GM12878 (cell line): Measurements from ENCODE around the gene GTF3C1. TPM values are rescaled to one million over a fixed set of nuclear protein-coding genes. Genes with fewer than 3 reads are reported as not detected.

Experiments used
- ASH2L ChIP-seq: fragments of 300-600, 200-600 bp; sonication (generic); IDR thresholded peaks from 2 replicates; pipeline ENCODE4 v1.6.1; 2017; ENCODE audit warnings: low read depth, mild to moderate bottlenecking, borderline replicate concordance
- ATF2 ChIP-seq: IDR thresholded peaks from 2 replicates; pipeline ENCODE4 v1.6.1; 2012; ENCODE audit warnings: low read length, inconsistent platforms
- CEBPB ChIP-seq, 2 experiments: fragments of 150-350 bp in 1 of 2; IDR thresholded peaks; 2 replicates each; pipeline ENCODE4 v1.6.1; 2012 to 2014; ENCODE audit warnings: low read depth in 2 of 2, low read length in 2 of 2, borderline replicate concordance in 1 of 2, inconsistent platforms in 1 of 2
- CHD1 ChIP-seq: IDR thresholded peaks from 2 replicates; pipeline ENCODE4 v1.6.1; 2012; ENCODE audit warnings: low read depth, low read length, improper control_type of control experiment
- CHD4 ChIP-seq: fragments of 200-600 bp; sonication (generic); IDR thresholded peaks from 2 replicates; pipeline ENCODE4 v1.6.1; 2016; ENCODE audit warnings: mild to moderate bottlenecking
- E2F8 ChIP-seq: fragments of 450-650 bp; IDR thresholded peaks from 2 replicates; pipeline ENCODE4 v1.6.1; 2018; ENCODE audit warnings: mild to moderate bottlenecking, low read depth, moderate library complexity; ENCODE audit not compliant: partially characterized antibody
- MYC ChIP-seq: IDR thresholded peaks from 2 replicates; pipeline ENCODE4 v1.6.1; 2011; ENCODE audit warnings: mild to moderate bottlenecking, low read length, moderate library complexity, inconsistent platforms; ENCODE audit not compliant: insufficient read depth, insufficient replicate concordance, insufficient read length, severe bottlenecking
- NRF1 ChIP-seq: conservative IDR thresholded peaks from 2 replicates; pipeline ENCODE4 v1.6.1; 2011; ENCODE audit warnings: mild to moderate bottlenecking, low read depth, low read length, improper control_type of control experiment
- POLR2AphosphoS5 ChIP-seq: IDR thresholded peaks from 2 replicates; pipeline ENCODE4 v1.6.1; 2011; ENCODE audit warnings: mild to moderate bottlenecking, low read length, inconsistent platforms
- PRDM15 ChIP-seq: fragments of 450-650 bp; formaldehyde crosslinking; IDR thresholded peaks from 2 replicates; pipeline ENCODE4 v1.4.0; 2020; ENCODE audit warnings: mild to moderate bottlenecking, moderate library complexity
- SKIL ChIP-seq: fragments of 450-650 bp; IDR thresholded peaks from 2 replicates; pipeline ENCODE4 v1.6.1; 2017; ENCODE audit warnings: mild to moderate bottlenecking, low read depth, inconsistent platforms; ENCODE audit not compliant: poor library complexity, severe bottlenecking
- SMC3 ChIP-seq: IDR thresholded peaks from 2 replicates; pipeline ENCODE4 v1.6.1; 2011; ENCODE audit warnings: low read length, improper control_type of control experiment, borderline replicate concordance
- TARDBP ChIP-seq: IDR thresholded peaks from 2 replicates; pipeline ENCODE4 v1.6.1; 2016; ENCODE audit warnings: borderline replicate concordance
- TCF7 ChIP-seq: IDR thresholded peaks from 2 replicates; pipeline ENCODE4 v1.6.1; 2014; ENCODE audit warnings: antibody characterized with exemption, borderline replicate concordance
- ZBTB33 ChIP-seq: fragments of 450-650 bp; IDR thresholded peaks from 2 replicates; pipeline ENCODE4 v1.6.1; 2017; ENCODE audit warnings: mild to moderate bottlenecking
- ZNF207 ChIP-seq: fragments of 450-650 bp; IDR thresholded peaks from 2 replicates; pipeline ENCODE4 v1.6.1; 2014; ENCODE audit warnings: antibody characterized with exemption, mild to moderate bottlenecking, borderline replicate concordance
- ZNF274 ChIP-seq: IDR thresholded peaks from one replicate; pipeline ENCODE4 v1.8.0; 2011; ENCODE audit not compliant: insufficient read length, insufficient read depth
- ZNF384 ChIP-seq: IDR thresholded peaks from 2 replicates; pipeline ENCODE4 v1.6.1; 2012; ENCODE audit warnings: low read depth, mild to moderate bottlenecking, low read length, improper control_type of control experiment, borderline replicate concordance
- polyA plus RNA-seq, 11 experiments: library from polyadenylated mRNA; depleted of rRNA in 4 of 11; unstranded in 6 of 11; stranded (reverse) in 5 of 11; fragments of >200 nt; fragmentation: Nextera tagmentation in 4 of 11; fragmentation: Illumina TruSeq in 1 of 11; extraction: Ambion mirVana in 4 of 11; extraction: Trizol in 1 of 11; gene quantifications; 1 replicate in 1 of 11; 2 replicates in 10 of 11; pipeline versions ENCODE4 v1.2.1 to v1.2.3, GENCODE V29; 2011 to 2016; ENCODE audit warnings: inconsistent platforms in 2 of 11, missing spikeins in 2 of 11, low read depth in 1 of 11
- total RNA-seq, 4 experiments: library from RNA; depleted of rRNA in 3 of 4; stranded (reverse); fragments of >200 nt in 3 of 4; fragmentation: Illumina TruSeq in 1 of 4; extraction: Trizol in 1 of 4; gene quantifications; 2 replicates each; pipeline versions ENCODE4 v1.2.1 to v1.2.3, GENCODE V29; 2013 to 2021

Gene GTF3C1
- total and polyA plus RNA-seq, 10 of the 15 experiments (the other 5 are each of a cell fraction or from before 2014, with no cell fraction given): 0.98 to 60.9 (median 34.3) TPM

- no peak for TF ChIP-seq ZBTB33
- no peak for TF ChIP-seq ATF2
- TF ChIP-seq SMC3: no peak
- no peak for TF ChIP-seq ZNF207
- TF ChIP-seq ZNF384: no peak
- no peak for TF ChIP-seq CHD4
- no peak for TF ChIP-seq SKIL
- TF ChIP-seq E2F8: no peak
- TF ChIP-seq CHD1: no peak
- TF ChIP-seq ASH2L: no peak
- TF ChIP-seq MYC: no peak
- no peak for TF ChIP-seq PRDM15
- no peak for TF ChIP-seq ZNF274
- TF ChIP-seq POLR2AphosphoS5: peak; percentile 77; the same call in 1 of the 2 replicates
- TF ChIP-seq TCF7: no peak
- TF ChIP-seq TARDBP: no peak; the same call in 1 of the 2 replicates
- TF ChIP-seq NRF1: no peak
- TF ChIP-seq CEBPB (IDR thresholded peaks at IDR 0.05; ENCODE audit: borderline replicate concordance in 1 of 2, low read depth in 2 of 2, low read length in 2 of 2): no peak
Observed at GRCh38 chr16:27441998-27442397, 107.7 kb downstream of the GTF3C1 start (continued).
